K562 (cell line): Measurements from ENCODE around the gene HEMK1. TPM values are rescaled to one million over a fixed set of nuclear protein-coding genes. Genes with fewer than 3 reads are reported as not detected.

ENCODE experiments used
- ATAC-seq: fragments of 200-7000 bp; cut with Tn5 transposase; 3 replicates; pipeline ENCODE4 v1.9.1; 2020; ENCODE audit warnings: moderate library complexity
- BruUV-seq: library from RNA; stranded (reverse); fragments of 400-500 nt; replicated peaks from 2 replicates; lab custom pipeline; 2021; lab: Mats Ljungman, UMichigan
- CTCF ChIA-PET: fragments of 300-600 bp; formaldehyde crosslinking; extraction: SDS; loops from one replicate; lab custom pipeline; 2021; ENCODE audit warnings: low intra/inter-chr PET ratio; lab: Yijun Ruan, JAX
- POLR2A ChIA-PET: fragments of 300-600, 350-650 bp; sonication (Branson Sonifier 250); formaldehyde crosslinking; extraction: SDS; loops from one replicate; lab custom pipeline; 2021; ENCODE audit warnings: antibody characterized with exemption, inconsistent platforms; lab: Yijun Ruan, JAX
- DNase-seq, 4 experiments: peaks; one replicate each; pipeline versions ENCODE4 v3.0.0 to v3.0.0-alpha.2; 2011 to 2018; ENCODE audit warnings: low spot score in 3 of 4, mixed read lengths in 3 of 4; ENCODE audit errors: extremely low read depth in 1 of 4
- FAIRE-seq: peaks from 2 replicates; lab custom pipeline; 2011; peaks lifted over from hg19 to GRCh38; lab: Jason Lieb, UNC
- H2AFZ ChIP-seq: 2 replicates; pipeline ENCODE4 v1.6.0; 2011; ENCODE audit warnings: low read depth, low read length, control low read depth, inconsistent platforms
- H3K27ac ChIP-seq: fragments of 200-600 bp; 3 replicates; pipeline ENCODE4 v1.8.0; 2011; ENCODE audit warnings: low read depth, mild to moderate bottlenecking, control low read depth, inconsistent platforms, low read length, moderate library complexity, mixed read lengths; ENCODE audit errors: extremely low read depth
- H3K27me3 ChIP-seq, 2 experiments: fragments of 300-600 bp in 1 of 2; 2 replicates in 1 of 2; 3 replicates in 1 of 2; pipeline versions ENCODE4 v1.6.0 to v1.8.0; 2011; ENCODE audit warnings: inconsistent platforms in 2 of 2, low read length in 2 of 2, mild to moderate bottlenecking in 1 of 2, mixed read lengths in 1 of 2, moderate library complexity in 1 of 2; ENCODE audit not compliant: control insufficient read depth in 2 of 2, insufficient read depth in 2 of 2
- H3K36me3 ChIP-seq: fragments of 300-600 bp; 3 replicates; pipeline ENCODE4 v1.8.0; 2011; ENCODE audit warnings: mild to moderate bottlenecking, low read length, inconsistent platforms; ENCODE audit not compliant: control insufficient read depth, insufficient read depth
- H3K4me1 ChIP-seq, 2 experiments: fragments of 200-600 bp in 1 of 2; replicated peaks in 1 of 2; 2 replicates in 1 of 2; 3 replicates in 1 of 2; pipeline versions ENCODE4 v1.5.1 to v1.8.0; 2011; ENCODE audit warnings: inconsistent platforms in 2 of 2, low read length in 2 of 2, mild to moderate bottlenecking in 1 of 2, mixed read lengths in 1 of 2, moderate library complexity in 1 of 2; ENCODE audit not compliant: control insufficient read depth in 2 of 2, insufficient read depth in 2 of 2
- H3K4me2 ChIP-seq: 2 replicates; pipeline ENCODE4 v1.6.1; 2011; ENCODE audit warnings: low read length, control low read depth, inconsistent platforms, mixed read lengths; ENCODE audit not compliant: insufficient read depth
- H3K4me3 ChIP-seq: fragments of 200-600 bp; sonication (generic), shearing (Covaris generic); 2 replicates; pipeline ENCODE4 v1.5.1; 2016; ENCODE audit warnings: control low read depth, inconsistent platforms
- H3K79me2 ChIP-seq: fragments of 200-600 bp; 3 replicates; pipeline ENCODE4 v1.8.0; 2011; ENCODE audit warnings: low read length, inconsistent platforms; ENCODE audit not compliant: control insufficient read depth, insufficient read depth
- H3K9ac ChIP-seq, 2 experiments: 2 replicates each; pipeline versions ENCODE4 v1.6.0 to v1.6.1; 2011; ENCODE audit warnings: low read depth in 2 of 2, low read length in 2 of 2, control low read depth in 1 of 2, inconsistent platforms in 1 of 2, mild to moderate bottlenecking in 1 of 2, mixed read lengths in 1 of 2; ENCODE audit not compliant: insufficient read depth in 1 of 2
- H3K9me1 ChIP-seq: one replicate; pipeline ENCODE4 v1.6.0; 2011; ENCODE audit warnings: inconsistent platforms, mild to moderate bottlenecking, low read length, moderate library complexity; ENCODE audit not compliant: control insufficient read depth, insufficient read depth
- H3K9me3 ChIP-seq: replicated peaks from 2 replicates; pipeline ENCODE4 v1.5.1; 2011; ENCODE audit warnings: low read depth, low read length, inconsistent platforms; ENCODE audit not compliant: control insufficient read depth, insufficient read depth
- H4K20me1 ChIP-seq: replicated peaks from 2 replicates; pipeline ENCODE4 v1.6.1; 2011; ENCODE audit warnings: low read length, inconsistent platforms, mixed read lengths; ENCODE audit not compliant: control insufficient read depth, insufficient read depth
- HDAC2 ChIP-seq: fragments of 450-650 bp; IDR thresholded peaks from 2 replicates; pipeline ENCODE4 v1.6.1; 2016; ENCODE audit warnings: mild to moderate bottlenecking
- MTA2 ChIP-seq: fragments of 450-650 bp; IDR thresholded peaks from 2 replicates; pipeline ENCODE4 v1.6.1; 2016; ENCODE audit warnings: low read depth
- NCOA2 ChIP-seq, 2 experiments: fragments of 450-650 bp; IDR thresholded peaks; 2 replicates each; pipeline ENCODE4 v1.6.1; 2018; ENCODE audit warnings: mild to moderate bottlenecking in 2 of 2, moderate library complexity in 1 of 2; ENCODE audit not compliant: partially characterized antibody in 2 of 2
- PHB2 ChIP-seq: fragments of 450-650 bp; IDR thresholded peaks from 2 replicates; pipeline ENCODE4 v1.6.1; 2017; ENCODE audit warnings: low read depth
- TCF7 ChIP-seq: sonication (generic); IDR thresholded peaks from 2 replicates; pipeline ENCODE4 v1.6.1; 2016; ENCODE audit warnings: antibody characterized with exemption, borderline replicate concordance
- ZBTB1 ChIP-seq: sonication (generic); formaldehyde crosslinking; IDR thresholded peaks from 2 replicates; pipeline ENCODE4 v1.8.1; 2023; ENCODE audit warnings: missing genetic modification reagents, low read depth, mild to moderate bottlenecking, borderline replicate concordance
- ZBTB26 ChIP-seq: fragments of 450-650 bp; formaldehyde crosslinking; IDR thresholded peaks from 2 replicates; pipeline ENCODE4 v1.4.0; 2022; ENCODE audit warnings: missing genetic modification characterization
- ZNF133 ChIP-seq: fragments of 250-450 bp; sonication (Bioruptor Pico); IDR thresholded peaks from 2 replicates; pipeline ENCODE4 v1.4.0; 2020; ENCODE audit warnings: mild to moderate bottlenecking
- ZNF263 ChIP-seq: sonication (generic); formaldehyde crosslinking; IDR thresholded peaks from 2 replicates; pipeline ENCODE4 v1.8.0; 2022; ENCODE audit warnings: mild to moderate bottlenecking, missing genetic modification reagents, borderline replicate concordance
- ZNF586 ChIP-seq: fragments of 450-650 bp; formaldehyde crosslinking; conservative IDR thresholded peaks from 2 replicates; pipeline ENCODE4 v1.4.0; 2020; ENCODE audit warnings: mild to moderate bottlenecking, moderate library complexity
- WGBS: fragments of 100-300 bp; shearing (Covaris generic); methylation state at CpG from one replicate; pipeline ENCODE4 v1.1.6; 2016; ENCODE audit warnings: low coverage, mixed read lengths; ENCODE audit not compliant: insufficient coverage; ENCODE audit errors: missing lambda C conversion rate; 5-methylcytosine and 5-hydroxymethylcytosine counted together
- in situ Hi-C: fragments of 300-500 bp; cut with MboI; formaldehyde crosslinking; loops from 4 replicates; pipeline ENCODE4 v1.15.0; 2018; ENCODE audit warnings: inconsistent platforms, mixed read lengths
- intact Hi-C: fragments of 100-400 bp; cut with micrococcal nuclease; formaldehyde crosslinking; loops from 2 replicates; pipeline ENCODE4 v1.14.2; 2022
- polyA plus RNA-seq, 8 experiments: library from polyadenylated mRNA; depleted of rRNA in 4 of 8; stranded (reverse) in 5 of 8; unstranded in 3 of 8; fragments of >200 nt; fragmentation: Nextera tagmentation in 2 of 8; fragmentation: Illumina TruSeq in 1 of 8; extraction: Ambion mirVana in 2 of 8; extraction: Trizol in 1 of 8; gene quantifications; 2 replicates each; pipeline versions ENCODE4 v1.2.1 to v1.2.3, GENCODE V29; 2011 to 2014; ENCODE audit warnings: inconsistent platforms in 1 of 8, missing spikeins in 1 of 8
- total RNA-seq, 7 experiments: library from RNA; depleted of rRNA in 6 of 7; stranded (reverse); fragments of >200 nt in 6 of 7; fragmentation: Illumina TruSeq in 2 of 7; extraction: Trizol in 2 of 7; gene quantifications; 2 replicates each; pipeline versions ENCODE4 v1.2.1 to v1.2.3, GENCODE V29; 2011 to 2021; ENCODE audit warnings: low replicate concordance in 1 of 7

HEMK1 gene
- total and polyA plus RNA-seq, 9 of the 15 experiments (the other 6 are each of a cell fraction or from before 2014, with no cell fraction given): 2.0 to 16.8 (median 11.4) TPM

- DNase-seq: no peak
- Histone ChIP-seq H3K9me3 (no peaks in the 10 kb centered on the region), H3K4me1 (peaks cover 17 to 42% of the 10 kb centered on the region in 2 experiments; a peak in 4 of 5 replicates), H3K79me2 (no peaks in the 10 kb centered on the region), H3K9ac (peak overlapping the region in 1 of 2 experiments; percentile 54; a peak in 1 of 4 replicates), H3K4me2 (no peak overlapping the region), H2AFZ (no peak overlapping the region), H3K4me3 (no peak overlapping the region), H3K27ac (no peak overlapping the region), H3K36me3 (no peaks in the 10 kb centered on the region), H3K9me1 (no peaks in the 10 kb centered on the region), H4K20me1 (no peaks in the 10 kb centered on the region), H3K27me3 (no peaks in the 10 kb centered on the region)
- WGBS: 57% methylated on average over 8 of the region's 9 CpGs
- no TSS peak for BruUV-seq
- no peak for ATAC-seq
- in situ Hi-C loops: no loop called here
- FAIRE-seq: no peak
- intact Hi-C loops: no loop called here
- TF ChIP-seq MTA2 (no peak), ZNF263 (CRISPR knock-in tag) (peak; percentile 47; the same call in 1 of the 2 replicates)
- ChIA-PET CTCF (no interaction called here), POLR2A (interaction anchor here (0.6 kb wide), 1 partner anchor 181 kb away, joined by 3 read pairs; no protein-coding TSS in a partner anchor)
These were observed 35.4 kb upstream of the HEMK1 start for GRCh38 chr3:50533807-50534461.

GRCh38 chr3:50534681-50535330 is 34.5 kb upstream of the HEMK1 start:
- in situ Hi-C loops (no loop called here), intact Hi-C loops (no loop called here)
- no peak for ATAC-seq
- Histone ChIP-seq H3K4me2 (no peak overlapping the region), H2AFZ (no peak overlapping the region), H4K20me1 (no peaks in the 10 kb centered on the region), H3K36me3 (no peaks in the 10 kb centered on the region), H3K27me3 (no peaks in the 10 kb centered on the region), H3K9ac (no peak overlapping the region), H3K79me2 (no peaks in the 10 kb centered on the region), H3K4me3 (no peak overlapping the region), H3K4me1 (peaks cover 23 to 50% of the 10 kb centered on the region in 2 experiments), H3K27ac (no peak overlapping the region), H3K9me1 (no peaks in the 10 kb centered on the region), H3K9me3 (no peaks in the 10 kb centered on the region)
- ChIA-PET CTCF (no interaction called here), POLR2A (no interaction called here)
- 70% methylated on average over 9 of the region's 9 CpGs for WGBS
- no peak for DNase-seq
- no peak for FAIRE-seq
- BruUV-seq: no TSS peak
- TF ChIP-seq TCF7 (no peak), ZNF133 (no peak), NCOA2 (IDR thresholded peaks at IDR 0.05; ENCODE audit: partially characterized antibody in 2 of 2) (no peak), ZBTB26 (CRISPR knock-in tag) (no peak), HDAC2 (no peak), PHB2 (no peak), ZNF586 (CRISPR knock-in tag) (no peak), ZBTB1 (CRISPR knock-in tag) (no peak)
